NCI-H1092 (cell line): ENCODE results near the gene RHO.
"Not testable (repeated sequence)": the region's sequence is repeated elsewhere in the genome, so short reads cannot be mapped to it uniquely, and the experiment has no call there.

Source experiments
- DNase-seq: peaks from one replicate; lab custom pipeline; 2025; lab: John Stamatoyannopoulos, UW

RHO gene

DNA sequence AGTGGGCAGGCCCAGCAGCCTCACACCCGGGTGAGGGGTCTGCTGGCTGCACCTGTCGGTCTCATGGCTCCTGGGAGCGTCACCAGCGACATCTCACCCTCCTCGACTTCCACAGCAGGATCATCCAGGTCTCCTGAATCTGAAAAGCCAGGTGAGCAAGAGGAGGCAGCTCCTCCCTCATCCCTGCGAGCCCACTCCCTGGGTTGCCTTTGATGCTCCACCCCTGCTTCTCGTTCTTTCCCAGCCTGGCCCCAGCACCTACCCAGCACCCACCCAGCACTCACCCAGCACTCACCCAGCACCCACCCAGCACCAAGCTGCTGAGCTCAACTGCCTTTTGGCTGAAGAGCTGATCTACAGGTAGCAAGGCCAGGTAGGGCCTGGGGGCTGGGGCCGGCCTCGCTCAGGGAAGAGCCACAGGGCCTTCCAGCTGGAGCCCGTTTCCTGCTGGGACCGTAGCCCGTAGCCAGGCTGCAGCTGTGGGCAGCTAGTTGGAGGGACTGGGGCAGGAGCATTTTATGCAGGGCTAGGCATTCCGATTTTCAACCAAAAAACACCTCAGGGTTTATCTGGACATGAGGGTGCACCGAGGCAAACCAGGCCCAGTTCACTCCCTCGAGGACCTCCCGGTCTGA, 14.8 kb downstream of the RHO start, which contains the start of gene H1-8:
TSS of gene H1-8 (plus strand) at position 20 of the 635 bp plus-strand sequence. CDS start at position 64, 44 bp downstream.
- no peak for DNase-seq

DNA sequence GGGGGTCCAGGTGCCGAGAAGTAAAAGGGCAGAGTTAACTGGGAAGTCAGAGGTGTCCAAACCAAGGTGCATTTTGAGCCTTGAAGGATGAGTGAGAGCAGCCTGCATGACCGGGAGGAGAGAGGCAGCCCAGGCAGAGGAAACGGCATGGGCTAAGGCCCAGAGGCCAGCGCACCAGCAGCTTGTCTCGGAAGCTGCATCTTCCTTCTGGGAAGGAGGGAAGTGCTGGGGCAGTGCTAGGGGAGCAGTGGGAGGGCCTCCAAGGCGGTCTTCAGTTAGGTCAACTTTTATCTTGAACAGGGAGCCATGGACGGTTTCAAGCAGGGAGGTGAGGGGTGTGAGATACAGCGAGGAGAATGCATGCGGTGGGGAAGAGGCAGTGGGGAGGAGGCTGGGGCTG, 15.6 kb downstream of the RHO start:
- no peak for DNase-seq

DNA sequence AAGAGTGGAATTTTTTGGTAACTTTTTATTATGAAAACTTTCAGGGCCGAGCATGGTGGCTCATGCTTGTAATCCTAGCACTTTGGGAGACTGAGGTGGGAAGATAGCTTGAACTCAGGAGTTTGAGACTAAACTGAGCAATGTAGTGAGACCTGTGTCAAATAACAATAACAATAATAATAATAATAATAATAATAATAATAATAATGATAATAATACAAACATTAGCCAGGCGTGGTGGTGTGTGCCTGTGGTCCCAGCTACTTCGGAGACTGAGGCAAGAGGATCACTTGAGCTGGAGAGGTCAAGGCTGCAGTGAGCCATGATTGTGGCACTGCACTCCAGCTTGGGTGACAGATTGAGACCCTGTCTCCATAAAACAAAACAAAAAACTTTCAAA, 17.5 kb downstream of the RHO start:
- DNase-seq = not testable (repeated sequence)

- no peak for DNase-seq
These were observed 18.8 kb downstream of the RHO start for GRCh38 chr3:129547241-129547640.

- DNase-seq = no peak
These were observed 19.9 kb downstream of the RHO start for GRCh38 chr3:129548104-129548965.

- DNase-seq = no peak
These were observed 20.8 kb downstream of the RHO start for GRCh38 chr3:129549006-129549800.

GRCh38 chr3:129549805-129550204, 21.4 kb downstream of the RHO start:
- peak; percentile 3 for DNase-seq

GRCh38 chr3:129552287-129553050, 24.0 kb downstream of the RHO start:
- DNase-seq = no peak

DNA sequence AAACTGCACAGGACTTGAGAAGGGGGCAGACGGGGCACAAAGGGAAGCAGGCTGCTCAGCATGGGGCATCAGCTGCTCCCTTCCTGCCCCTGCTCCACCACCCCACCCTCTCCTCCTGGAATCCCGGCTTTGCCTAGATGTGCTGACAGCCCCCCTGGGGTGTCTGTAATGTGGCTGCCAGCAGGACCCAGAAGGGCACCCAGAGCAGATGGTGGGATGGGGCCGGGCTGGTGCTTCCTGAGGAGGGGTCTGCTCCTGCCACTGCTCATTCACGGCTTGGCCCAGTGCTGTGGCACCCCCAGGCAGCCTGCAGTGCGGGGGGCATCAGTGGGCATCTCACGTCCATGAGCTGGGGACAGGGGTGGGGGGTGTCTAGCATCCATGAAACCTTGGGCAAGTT, 24.7 kb downstream of the RHO start:
- no peak for DNase-seq

GRCh38 chr3:129553719-129554118, 25.3 kb downstream of the RHO start:
- DNase-seq = no peak

GRCh38 chr3:129554356-129555152, 26.1 kb downstream of the RHO start:
- no peak for DNase-seq

- peak; percentile 21 for DNase-seq
These were observed 26.7 kb downstream of the RHO start for GRCh38 chr3:129555153-129555550.

DNA sequence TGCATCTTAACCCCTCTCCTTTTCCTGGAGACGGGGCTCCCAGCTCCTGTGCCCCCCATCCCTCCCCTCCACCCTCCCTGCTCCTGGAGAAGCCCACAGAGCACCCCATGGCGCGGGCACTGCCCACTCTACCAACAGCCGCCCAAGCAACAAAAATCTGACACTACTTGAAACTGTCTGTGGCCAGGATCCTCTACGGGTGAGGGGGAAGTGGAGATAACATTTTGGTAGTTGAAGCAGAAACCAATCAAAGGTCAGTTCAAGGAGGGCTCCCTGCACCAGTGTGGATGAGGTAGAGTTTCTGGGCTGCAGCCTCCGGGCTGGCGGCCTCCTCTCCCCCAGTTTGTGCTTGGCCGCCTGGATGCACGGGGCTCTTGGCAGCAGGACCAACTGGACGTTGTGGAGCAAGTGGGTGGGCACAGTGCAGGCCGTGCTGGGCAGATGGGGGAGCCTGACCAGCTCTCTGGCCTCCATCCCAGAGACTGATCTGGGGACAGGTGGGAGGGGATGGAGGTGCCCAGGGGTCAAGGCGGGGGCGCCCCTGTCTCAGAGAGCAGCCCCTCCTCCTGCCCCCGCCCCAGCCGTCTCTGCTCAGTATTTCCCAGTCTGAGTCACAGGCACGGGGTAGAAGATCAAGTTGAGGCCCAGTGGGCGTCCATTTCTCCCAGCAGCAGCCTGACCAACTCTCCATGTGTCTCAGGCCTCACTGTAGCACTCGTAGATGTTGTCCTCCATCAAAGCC, 27.3 kb downstream of the RHO start:
- no peak for DNase-seq

DNA sequence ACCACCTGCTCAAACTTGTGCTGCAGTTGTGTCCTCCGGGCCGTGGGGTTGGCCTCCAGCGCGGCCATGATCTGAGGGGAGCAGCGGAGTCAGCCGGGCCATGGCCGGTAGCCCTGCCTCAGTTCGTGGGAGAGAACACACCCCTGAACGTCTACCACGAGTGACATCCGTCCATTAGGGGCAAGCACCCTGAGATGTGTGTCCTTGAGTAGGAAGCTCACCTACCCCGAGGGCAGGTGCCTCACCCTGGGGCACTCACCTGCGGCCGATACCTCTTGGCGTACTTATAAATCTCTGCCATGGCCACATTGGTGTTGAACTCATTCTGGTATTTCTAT, 27.9 kb downstream of the RHO start:
- DNase-seq = no peak

- DNase-seq = no peak
These were observed 28.6 kb downstream of the RHO start for GRCh38 chr3:129556890-129557547.

- no peak for DNase-seq
These were observed 29.1 kb downstream of the RHO start for GRCh38 chr3:129557548-129557894.

- no peak for DNase-seq
These were observed 29.8 kb downstream of the RHO start for GRCh38 chr3:129558081-129558771.

DNA sequence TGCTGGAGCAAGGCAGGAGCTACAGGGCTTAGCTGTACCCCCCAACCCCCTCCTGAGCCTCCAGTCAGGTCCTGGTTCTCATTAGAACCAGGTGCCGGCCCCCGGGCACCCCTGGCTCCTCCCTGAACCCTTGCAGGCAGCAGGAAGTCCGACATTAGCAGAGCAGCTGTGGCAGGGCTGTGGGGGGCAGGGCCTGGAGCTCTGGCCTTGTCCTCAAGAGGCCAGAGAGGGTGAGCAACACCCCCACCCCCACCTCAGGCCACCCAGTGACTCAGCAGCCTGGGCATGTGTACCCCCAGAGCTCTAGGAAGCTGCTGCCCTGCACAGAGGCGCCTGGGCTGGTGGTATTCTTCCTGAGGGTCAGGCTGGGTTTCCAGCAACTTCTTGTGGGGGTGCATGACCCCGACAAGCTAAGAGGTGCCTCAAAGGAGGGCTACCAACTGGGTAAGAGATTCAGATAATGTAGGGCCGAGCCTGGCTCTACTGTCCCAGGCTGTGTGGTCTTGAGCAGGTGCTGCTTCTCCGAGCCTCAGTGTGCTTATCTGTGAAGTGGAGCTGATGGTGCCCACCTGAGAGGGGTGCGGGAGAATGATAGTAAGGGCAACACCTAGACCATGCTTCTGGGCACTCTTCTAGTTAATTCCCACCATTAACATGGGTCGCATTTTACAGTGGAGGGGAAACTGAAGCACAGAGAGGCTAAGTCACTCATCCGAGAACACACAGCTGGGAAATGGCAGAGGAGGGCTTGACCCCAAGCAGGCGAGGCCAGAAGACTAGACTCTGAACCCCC, 30.5 kb downstream of the RHO start:
- DNase-seq = no peak
